Measurements from ENCODE around the gene SEPHS2.
"Not testable (repeated sequence)": the region's sequence is repeated elsewhere in the genome, so short reads cannot be mapped to it uniquely, and the experiment has no call there.

The SEPHS2 gene

GRCh38 chr16:30445408-30446202 lies at the start of gene SEPHS2:
Gene SEPHS2, minus strand, starts transcription at chr16:30445874. Its CDS starts 147 bp downstream, at chr16:30445727.
- peak; percentile 94 for DNase-seq (ENCODE audit: low spot score)

GRCh38 chr16:30494709-30495108 lies 49.0 kb upstream of the SEPHS2 start:
- no peak for DNase-seq (ENCODE audit: low spot score)

- DNase-seq (ENCODE audit: low spot score), result no peak
Observed at GRCh38 chr16:30493941-30494488, 48.3 kb upstream of the SEPHS2 start.

GRCh38 chr16:30491744-30492308 lies 46.2 kb upstream of the SEPHS2 start:
- peak; percentile 55 for DNase-seq (ENCODE audit: low spot score)

- DNase-seq (ENCODE audit: low spot score), result no peak
Observed at GRCh38 chr16:30491229-30491628, 45.6 kb upstream of the SEPHS2 start.

GRCh38 chr16:30490210-30490609 lies 44.5 kb upstream of the SEPHS2 start:
- no peak for DNase-seq (ENCODE audit: low spot score)

GRCh38 chr16:30488764-30489605 lies 43.3 kb upstream of the SEPHS2 start:
- DNase-seq (ENCODE audit: low spot score), result no peak

- no peak for DNase-seq (ENCODE audit: low spot score)
Observed at GRCh38 chr16:30485818-30486436, 40.3 kb upstream of the SEPHS2 start.

GRCh38 chr16:30484887-30485286 lies 39.2 kb upstream of the SEPHS2 start:
- no peak for DNase-seq (ENCODE audit: low spot score)

GRCh38 chr16:30482366-30482765 lies 36.7 kb upstream of the SEPHS2 start:
- DNase-seq (ENCODE audit: low spot score), result peak; percentile 14

GRCh38 chr16:30481381-30481780 lies 35.7 kb upstream of the SEPHS2 start:
- DNase-seq (ENCODE audit: low spot score), result no peak

GRCh38 chr16:30478766-30479478 lies 33.2 kb upstream of the SEPHS2 start:
- no peak for DNase-seq (ENCODE audit: low spot score)

- DNase-seq (ENCODE audit: low spot score), result not testable (repeated sequence)
Observed at GRCh38 chr16:30477773-30478172, 32.1 kb upstream of the SEPHS2 start.

- no peak for DNase-seq (ENCODE audit: low spot score)
Observed at GRCh38 chr16:30476991-30477390, 31.3 kb upstream of the SEPHS2 start.

- no peak for DNase-seq (ENCODE audit: low spot score)
Observed at GRCh38 chr16:30474684-30475083, 29.0 kb upstream of the SEPHS2 start.

GRCh38 chr16:30474074-30474452 lies 28.4 kb upstream of the SEPHS2 start:
- no peak for DNase-seq (ENCODE audit: low spot score)

- no peak for DNase-seq (ENCODE audit: low spot score)
Observed at GRCh38 chr16:30473231-30474073, 27.8 kb upstream of the SEPHS2 start.

- DNase-seq (ENCODE audit: low spot score), result no peak
Observed at GRCh38 chr16:30472328-30472942, 26.8 kb upstream of the SEPHS2 start, which contains the start of gene ITGAL. Gene ITGAL, plus strand, starts transcription at chr16:30472742. Its CDS starts 96 bp downstream, at chr16:30472838.

GRCh38 chr16:30470632-30470995 lies 24.9 kb upstream of the SEPHS2 start:
- DNase-seq (ENCODE audit: low spot score), result no peak

- DNase-seq (ENCODE audit: low spot score), result no peak
Observed at GRCh38 chr16:30470170-30470512, 24.5 kb upstream of the SEPHS2 start.
